Fibroblast of lung (primary cell): ENCODE results near the gene HSD17B3. TPM values are rescaled to one million over a fixed set of nuclear protein-coding genes. Genes with fewer than 3 reads are reported as not detected.
A peak's percentile ranks its signal among the peaks of the same experiment; 100 is the strongest.

Experiments used
- DNase-seq, 2 donors: peaks; one replicate each; pipeline versions ENCODE4 v3.0.0 to v3.0.0-alpha.2; 2010; ENCODE audit warnings: low read depth in 2 of 2
- H2AFZ ChIP-seq: 2 replicates; pipeline ENCODE4 v1.5.1; 2012; ENCODE audit warnings: low read length, control low read depth, inconsistent platforms
- H3K27ac ChIP-seq: 2 replicates; pipeline ENCODE4 v1.5.1; 2011; ENCODE audit warnings: low read length, control low read depth; ENCODE audit not compliant: insufficient read depth
- H3K27me3 ChIP-seq: 2 replicates; pipeline ENCODE4 v1.5.1; 2011; ENCODE audit warnings: mild to moderate bottlenecking, low read length; ENCODE audit not compliant: control insufficient read depth, insufficient read depth
- H3K36me3 ChIP-seq: 2 replicates; pipeline ENCODE4 v1.5.1; 2011; ENCODE audit warnings: low read length; ENCODE audit not compliant: control insufficient read depth, insufficient read depth
- H3K4me1 ChIP-seq: 2 replicates; pipeline ENCODE4 v1.5.1; 2011; ENCODE audit warnings: low read length; ENCODE audit not compliant: control insufficient read depth, insufficient read depth; ENCODE audit errors: extremely low read depth
- H3K4me2 ChIP-seq: 2 replicates; pipeline ENCODE4 v1.5.1; 2011; ENCODE audit warnings: low read length, control low read depth; ENCODE audit not compliant: insufficient read depth; ENCODE audit errors: extremely low read depth
- H3K4me3 ChIP-seq, 4 experiments: fragments of 200-600 bp in 1 of 4; sonication (generic) in 1 of 4; replicated peaks in 1 of 4; 2 replicates each; pipeline ENCODE4 v1.5.1; 2011 to 2016; ENCODE audit warnings: low read length in 4 of 4, low read depth in 3 of 4, mild to moderate bottlenecking in 3 of 4, control low read depth in 2 of 4, inconsistent platforms in 1 of 4, mixed read lengths in 1 of 4; ENCODE audit not compliant: insufficient read depth in 1 of 4; ENCODE audit errors: control extremely low read depth in 1 of 4
- H3K79me2 ChIP-seq: 2 replicates; pipeline ENCODE4 v1.5.1; 2012; ENCODE audit warnings: mild to moderate bottlenecking, low read length, inconsistent platforms; ENCODE audit not compliant: control insufficient read depth, insufficient read depth
- H3K9ac ChIP-seq: 2 replicates; pipeline ENCODE4 v1.5.1; 2011; ENCODE audit warnings: mild to moderate bottlenecking, low read length, control low read depth; ENCODE audit not compliant: insufficient read depth
- H3K9me3 ChIP-seq: 2 replicates; pipeline ENCODE4 v1.5.1; 2012; ENCODE audit warnings: low read depth, low read length; ENCODE audit not compliant: control insufficient read depth, insufficient read depth
- H4K20me1 ChIP-seq: 2 replicates; pipeline ENCODE4 v1.5.1; 2011; ENCODE audit warnings: low read length; ENCODE audit not compliant: control insufficient read depth, insufficient read depth; ENCODE audit errors: extremely low read depth
- CTCF ChIP-seq, 2 donors: IDR thresholded peaks in 1 of 2; conservative IDR thresholded peaks in 1 of 2; 1 replicate in 1 of 2; 2 replicates in 1 of 2; pipeline ENCODE4 v1.5.1; 2011 to 2012; ENCODE audit warnings: low read length in 2 of 2, control low read depth in 1 of 2, inconsistent platforms in 1 of 2, low read depth in 1 of 2, mild to moderate bottlenecking in 1 of 2
- EZH2 ChIP-seq: IDR thresholded peaks from 2 replicates; pipeline ENCODE4 v1.5.1; 2012; ENCODE audit warnings: low read length, control low read depth, mild to moderate bottlenecking; ENCODE audit errors: missing control alignments
- polyA plus RNA-seq, 2 donors: library from polyadenylated mRNA; depleted of rRNA in 1 of 2; stranded (reverse) in 1 of 2; unstranded in 1 of 2; fragments of >200 nt; gene quantifications; 2 replicates each; pipeline ENCODE4 v1.2.1, GENCODE V29; 2011 to 2012; ENCODE audit warnings: missing spikeins in 1 of 2
- total RNA-seq: library from RNA; depleted of rRNA; stranded (reverse); fragments of >200 nt; gene quantifications from 2 replicates; pipeline ENCODE4 v1.2.1, GENCODE V29; 2014

Gene HSD17B3
- total and polyA plus RNA-seq, 2 donors (not counting 1 experiment from before 2014, with no cell fraction given), result 0.17 TPM; not detected in 1

DNA sequence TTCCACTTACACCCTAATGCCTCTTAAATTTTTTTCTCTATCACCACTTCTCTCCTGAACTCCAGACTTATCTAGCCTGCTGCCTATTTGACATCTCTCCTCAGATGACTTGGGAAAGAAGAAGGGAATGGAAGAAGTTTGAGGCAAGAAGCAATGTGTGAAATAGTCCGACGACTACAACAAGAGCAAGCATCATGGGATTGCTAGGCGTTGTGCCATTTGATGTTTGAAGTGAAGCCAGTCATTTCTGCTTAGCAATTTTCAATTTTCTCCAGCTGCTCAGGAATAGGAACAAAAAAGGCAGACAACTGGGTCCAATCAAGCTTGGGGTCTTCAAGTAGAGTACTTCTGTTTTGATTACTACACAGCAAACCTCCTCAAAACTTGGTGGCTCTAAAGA, 106.4 kb downstream of the HSD17B3 start:
- Histone ChIP-seq H3K36me3 (no peaks in the 10 kb centered on the region), H3K79me2 (no peaks in the 10 kb centered on the region)
- no peak for TF ChIP-seq EZH2
- TF ChIP-seq CTCF (conservative IDR thresholded peaks at IDR 0.05 in 1 of 2, IDR thresholded peaks at IDR 0.05 in 1 of 2; ENCODE audit: low read depth in 1 of 2, low read length in 2 of 2), result no peak

DNA sequence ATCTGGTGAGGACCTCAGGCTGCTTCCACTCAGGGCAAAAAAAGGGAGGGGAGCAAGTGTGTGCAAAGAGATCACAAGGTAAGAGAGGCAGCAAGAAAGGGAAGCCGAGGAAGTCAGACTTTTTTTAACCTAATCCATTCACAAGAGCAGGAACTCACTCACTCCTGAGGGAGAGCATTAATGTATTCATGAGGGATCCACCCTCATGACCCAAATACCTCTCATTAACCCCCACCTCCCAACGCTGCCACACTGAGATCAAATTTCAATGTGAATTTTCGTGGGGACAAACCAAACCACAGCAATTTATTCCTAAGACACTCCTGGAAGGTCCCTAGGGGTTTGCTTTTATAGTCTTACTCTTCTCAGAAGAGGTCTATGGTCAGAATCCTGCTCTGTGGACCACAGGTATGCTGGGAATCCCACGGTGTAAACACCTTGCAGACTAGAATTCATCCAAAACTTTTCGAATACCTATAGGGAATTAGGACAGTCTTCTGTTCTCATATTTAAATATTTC, 108.7 kb downstream of the HSD17B3 start:
- H4K20me1 ChIP-seq, result no peaks in the 10 kb centered on the region
- H3K79me2 ChIP-seq, result no peaks in the 10 kb centered on the region
- no peaks in the 10 kb centered on the region for H3K27me3 ChIP-seq
- no peak overlapping the region for H3K4me3 ChIP-seq
- H2AFZ ChIP-seq, result no peak overlapping the region
- H3K9ac ChIP-seq, result no peak overlapping the region
- DNase-seq, result peak in 1 of 2 donors; percentile 11
- no peak overlapping the region for H3K4me2 ChIP-seq
- H3K36me3 ChIP-seq, result no peaks in the 10 kb centered on the region
- H3K27ac ChIP-seq, result no peak overlapping the region
- no peaks in the 10 kb centered on the region for H3K4me1 ChIP-seq
- H3K9me3 ChIP-seq, result no peaks in the 10 kb centered on the region
- TF ChIP-seq CTCF (conservative IDR thresholded peaks at IDR 0.05 in 1 of 2, IDR thresholded peaks at IDR 0.05 in 1 of 2; ENCODE audit: low read depth in 1 of 2, low read length in 2 of 2) (no peak), EZH2 (no peak)

More for the DNA sequence above, 106.4 kb downstream of the HSD17B3 start:
- Histone ChIP-seq H3K4me2 (no peak overlapping the region), H3K4me1 (no peaks in the 10 kb centered on the region), H4K20me1 (no peaks in the 10 kb centered on the region), H3K9me3 (no peaks in the 10 kb centered on the region), H3K9ac (no peak overlapping the region), H3K27me3 (no peaks in the 10 kb centered on the region), H3K27ac (no peak overlapping the region), H2AFZ (no peak overlapping the region), H3K4me3 (no peak overlapping the region)
- DNase-seq, result peak in 1 of 2 donors; percentile 24

- Histone ChIP-seq H3K9me3 (no peaks in the 10 kb centered on the region), H3K79me2 (no peaks in the 10 kb centered on the region), H3K27me3 (no peaks in the 10 kb centered on the region), H3K4me1 (no peaks in the 10 kb centered on the region), H3K27ac (no peak overlapping the region), H2AFZ (no peak overlapping the region), H3K9ac (no peak overlapping the region), H3K4me3 (no peak overlapping the region), H3K4me2 (no peak overlapping the region), H4K20me1 (no peaks in the 10 kb centered on the region), H3K36me3 (no peaks in the 10 kb centered on the region)
- no peak for DNase-seq
- no peak for TF ChIP-seq CTCF (conservative IDR thresholded peaks at IDR 0.05 in 1 of 2, IDR thresholded peaks at IDR 0.05 in 1 of 2; ENCODE audit: low read depth in 1 of 2, low read length in 2 of 2)
- no peak for TF ChIP-seq EZH2
Observed at GRCh38 chr9:96192710-96193109, 109.3 kb downstream of the HSD17B3 start.
